HG02623 (cell line): Measurements from ENCODE around the gene MRNIP.

Experiments used
- ATAC-seq: cut with Tn5 transposase; IDR thresholded peaks from one replicate; pipeline ENCODE4 v1.9.1; 2021; ENCODE audit warnings: moderate library complexity; ENCODE audit not compliant: unreplicated experiment

The MRNIP gene

DNA sequence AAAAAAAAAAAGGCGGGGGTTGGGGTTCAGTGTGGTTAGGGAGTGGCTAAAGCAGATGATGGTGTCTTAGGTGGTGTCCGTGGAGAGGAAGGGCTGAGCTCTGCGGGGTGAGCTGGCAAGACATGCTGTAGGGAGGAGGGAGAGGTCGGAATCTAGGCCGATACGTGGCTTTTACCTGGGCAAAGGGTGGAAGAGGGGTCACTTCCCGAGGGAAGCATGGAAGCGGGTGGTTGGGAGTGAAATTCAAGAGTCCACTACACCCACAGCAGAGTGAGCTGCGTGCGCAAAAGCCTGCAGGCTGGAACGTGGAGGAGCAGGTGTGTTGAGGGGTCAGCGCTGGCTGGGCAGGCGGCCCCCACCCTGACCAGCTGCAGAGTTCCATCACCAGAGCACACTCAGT is 31.3 kb upstream of the MRNIP start:
- no peak for ATAC-seq

DNA sequence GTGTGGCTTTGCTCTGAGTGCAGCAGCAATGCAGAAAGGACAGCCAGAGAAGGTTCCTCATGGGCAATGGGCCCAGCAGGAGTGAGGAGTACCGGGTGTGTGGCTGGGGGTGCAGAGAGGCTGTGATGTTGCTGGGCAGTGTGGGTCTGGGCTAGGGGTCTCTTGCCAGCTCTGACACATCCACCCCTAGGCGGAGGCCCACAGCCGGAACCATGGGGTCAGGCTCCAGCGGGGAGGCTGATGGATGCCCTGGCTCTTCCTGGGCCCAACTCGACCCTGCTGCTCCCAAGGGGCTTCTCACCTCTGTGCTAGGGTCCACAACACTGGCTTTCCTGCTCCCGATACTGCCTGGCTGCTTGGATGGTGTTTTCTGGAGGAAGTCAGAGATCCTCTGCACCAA is 29.2 kb upstream of the MRNIP start:
- ATAC-seq = no peak

DNA sequence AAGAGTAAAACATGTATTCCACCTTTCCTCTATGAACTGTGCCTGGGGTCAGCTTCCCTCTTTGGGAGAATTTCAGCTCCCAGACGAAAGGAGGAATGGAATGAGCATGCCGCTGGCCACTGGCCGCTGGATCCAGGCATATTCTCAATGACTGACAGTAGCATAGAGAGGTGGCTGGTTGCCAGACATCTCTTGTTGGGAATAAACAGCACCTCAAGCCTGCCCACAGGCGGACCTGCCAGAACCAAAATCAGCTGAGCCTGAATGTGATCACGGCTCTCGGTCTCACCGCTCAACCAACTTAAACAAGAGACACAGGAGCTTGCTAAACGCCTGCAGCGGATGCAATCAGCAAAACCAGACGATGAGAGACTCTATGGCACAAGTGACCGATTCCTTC is 28.5 kb upstream of the MRNIP start:
- no peak for ATAC-seq

DNA sequence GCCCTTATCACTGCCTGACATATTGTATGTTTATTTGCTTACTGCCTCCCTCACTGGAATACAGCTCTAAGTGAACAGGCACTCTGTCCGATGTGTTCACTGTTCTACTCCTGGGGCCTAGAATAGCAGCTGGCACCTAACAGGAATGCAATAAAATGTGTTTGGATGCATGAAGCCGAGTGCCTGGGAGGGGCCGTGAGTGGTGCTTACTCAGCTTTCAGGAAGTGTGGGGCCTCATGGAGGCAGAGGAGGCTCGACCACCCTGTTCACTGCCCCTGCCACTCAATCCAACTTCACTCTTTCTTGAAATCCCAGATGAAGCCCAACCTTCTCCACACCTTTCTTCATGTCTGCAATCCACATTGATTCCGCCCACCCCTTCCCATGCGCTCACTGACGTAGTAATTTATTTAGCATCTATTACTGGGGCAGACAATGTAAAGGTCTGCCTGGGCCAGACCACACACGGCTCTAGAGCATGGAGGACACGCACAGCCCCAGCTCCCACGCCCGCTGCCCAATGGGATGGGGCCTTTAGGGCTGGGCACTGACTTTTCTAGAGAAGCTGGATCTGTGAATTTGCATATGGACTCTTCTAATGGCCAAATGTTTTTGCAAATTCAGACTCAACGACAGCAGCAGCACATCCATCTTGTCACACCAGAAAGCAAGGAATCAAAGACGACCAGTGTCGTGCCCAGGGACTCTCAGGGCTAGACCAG is 27.7 kb upstream of the MRNIP start:
- ATAC-seq = no peak

DNA sequence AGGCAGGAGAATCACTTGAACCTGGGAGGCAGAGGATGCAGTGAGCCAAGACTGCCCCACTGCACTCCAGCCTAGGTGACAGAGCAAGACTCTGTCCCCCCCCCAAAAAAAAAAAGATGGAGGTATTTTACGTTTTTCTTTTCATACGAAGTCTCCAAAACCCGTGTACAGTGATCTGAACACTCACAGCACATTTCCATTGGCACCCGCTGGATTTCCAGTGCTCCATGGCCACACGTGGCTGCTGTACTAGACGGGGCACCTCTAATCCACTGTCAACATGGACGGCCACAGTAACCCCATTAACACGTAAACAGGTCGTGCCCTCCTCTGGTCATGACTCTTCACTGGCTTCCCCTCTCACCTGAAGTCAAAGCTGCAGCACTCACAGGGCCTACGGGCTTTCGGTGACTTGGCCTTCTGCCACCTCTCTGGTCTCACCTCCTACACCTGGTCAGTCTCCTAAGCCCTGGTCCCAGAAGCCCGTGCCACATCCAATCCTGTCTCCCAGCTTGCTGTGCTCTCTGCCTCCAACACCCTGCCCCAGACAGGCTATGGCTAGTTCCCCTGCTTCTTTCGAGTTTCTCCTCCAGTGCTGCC is 27.0 kb upstream of the MRNIP start:
- ATAC-seq = no peak

DNA sequence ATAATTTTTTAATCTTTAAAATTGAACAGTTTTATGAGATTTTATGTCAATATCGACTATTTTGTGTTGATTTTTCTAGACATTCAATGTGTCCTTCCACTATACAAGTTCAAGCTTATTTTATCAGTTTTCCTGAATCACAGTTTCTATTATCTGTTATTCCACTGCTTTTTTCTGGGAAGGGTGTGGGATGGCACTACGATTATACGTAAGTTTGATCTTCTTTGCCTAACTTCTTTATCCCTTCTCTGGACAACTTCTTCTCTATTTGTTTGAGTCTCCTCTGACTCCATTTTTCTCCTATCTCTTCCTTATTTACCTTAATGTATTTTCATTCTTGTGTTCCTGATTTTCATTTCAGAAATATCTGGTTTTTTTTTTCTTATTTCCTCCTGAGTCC is 24.5 kb upstream of the MRNIP start:
- no peak for ATAC-seq

DNA sequence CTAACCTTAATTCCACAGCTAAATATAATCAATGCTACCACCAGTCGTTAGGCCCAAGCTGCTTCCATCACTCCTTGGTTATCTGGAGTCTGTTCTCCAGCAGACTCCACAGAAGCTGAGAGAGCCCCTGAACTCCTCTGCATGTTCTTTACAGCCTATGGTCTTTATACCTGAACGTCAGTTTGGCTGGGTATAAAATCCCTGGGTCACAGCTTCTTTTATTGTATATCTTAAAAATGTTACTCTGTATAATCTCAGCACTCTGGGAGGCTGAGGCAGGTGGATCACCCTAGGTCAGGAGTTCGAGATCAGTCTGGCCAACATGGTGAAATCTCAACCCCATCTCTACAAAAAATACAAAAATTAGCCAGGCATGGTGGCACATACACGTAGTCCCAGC is 23.7 kb upstream of the MRNIP start:
- ATAC-seq = no peak

DNA sequence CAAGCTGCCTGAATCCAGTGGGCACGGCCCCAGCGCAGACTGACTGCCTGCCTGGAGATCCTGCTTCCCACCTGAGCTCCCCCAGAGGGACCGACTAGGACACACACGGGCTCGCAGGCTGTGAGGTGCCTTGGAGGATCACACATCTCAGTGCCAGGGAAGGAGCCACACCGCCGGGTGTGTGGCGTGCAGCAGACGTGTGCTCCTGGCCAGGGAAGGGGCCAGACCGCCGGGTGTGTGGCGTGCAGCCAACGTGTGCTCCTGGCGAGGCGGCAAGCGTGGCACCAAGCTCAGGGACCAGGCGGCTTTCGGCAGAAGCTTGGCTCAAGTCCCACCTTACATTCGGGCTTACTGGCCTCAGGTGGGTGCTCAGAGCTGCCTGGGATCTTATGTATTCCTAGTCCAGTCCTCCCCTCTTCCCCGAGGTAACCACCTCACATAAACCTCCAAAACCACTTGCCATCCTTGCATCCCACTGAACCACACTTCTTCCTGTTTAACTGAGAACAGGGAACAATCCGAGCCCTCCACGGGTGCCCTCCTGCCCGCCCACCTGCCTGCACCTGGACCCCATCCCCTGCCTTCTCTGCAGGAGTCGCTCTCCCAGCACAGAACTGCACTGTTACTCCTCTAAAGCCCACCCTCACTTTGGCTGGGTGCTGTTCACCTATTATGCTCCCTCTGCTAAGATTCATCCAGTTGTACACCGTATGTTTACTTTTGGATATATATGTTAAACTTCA is 22.4 kb upstream of the MRNIP start:
- no peak for ATAC-seq

DNA sequence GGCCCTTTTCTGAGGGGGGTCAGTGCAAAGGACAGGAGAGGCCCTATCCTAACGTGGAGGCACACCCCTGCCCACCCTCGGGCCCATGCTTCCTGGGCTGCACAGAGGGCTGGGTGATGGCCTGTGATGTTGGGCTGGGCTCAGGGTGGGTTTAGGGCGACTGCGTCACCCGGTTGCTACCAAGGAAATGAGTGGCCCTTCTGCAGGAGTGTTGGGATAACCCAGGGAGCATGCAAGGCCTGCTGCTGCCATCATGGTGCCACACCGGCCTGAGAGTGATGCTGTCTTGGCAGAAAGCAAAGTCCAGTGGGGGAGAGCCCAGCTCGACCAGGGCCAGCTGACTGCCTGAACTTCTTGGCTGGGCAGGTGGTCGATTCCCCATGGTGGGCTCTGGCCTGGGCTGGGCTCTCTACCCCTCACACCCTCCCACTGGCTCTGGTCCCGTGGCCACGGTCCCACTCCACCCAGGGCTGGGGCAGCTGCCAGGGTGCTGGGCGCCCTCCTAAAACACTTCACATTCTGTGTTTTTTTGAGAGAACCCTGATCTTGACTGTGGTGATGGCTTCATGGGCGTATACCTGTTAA is 21.5 kb upstream of the MRNIP start:
- no peak for ATAC-seq

DNA sequence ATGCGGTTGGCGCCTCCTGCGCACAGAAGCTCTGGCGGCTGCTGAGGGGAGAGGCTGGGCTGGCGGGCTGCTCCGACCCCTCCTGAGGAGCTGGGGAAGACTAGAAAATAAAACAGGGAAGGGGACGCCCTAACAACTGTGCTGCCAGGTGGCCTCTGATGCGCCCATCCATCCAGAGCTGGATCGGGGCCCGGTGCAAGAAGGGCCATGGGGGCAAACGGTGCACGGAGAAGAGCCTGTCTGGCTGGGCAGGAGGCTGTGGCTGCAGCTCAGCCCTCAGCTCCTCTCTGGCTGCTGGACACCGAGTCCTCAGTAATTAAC is 21.0 kb upstream of the MRNIP start:
- no peak for ATAC-seq

DNA sequence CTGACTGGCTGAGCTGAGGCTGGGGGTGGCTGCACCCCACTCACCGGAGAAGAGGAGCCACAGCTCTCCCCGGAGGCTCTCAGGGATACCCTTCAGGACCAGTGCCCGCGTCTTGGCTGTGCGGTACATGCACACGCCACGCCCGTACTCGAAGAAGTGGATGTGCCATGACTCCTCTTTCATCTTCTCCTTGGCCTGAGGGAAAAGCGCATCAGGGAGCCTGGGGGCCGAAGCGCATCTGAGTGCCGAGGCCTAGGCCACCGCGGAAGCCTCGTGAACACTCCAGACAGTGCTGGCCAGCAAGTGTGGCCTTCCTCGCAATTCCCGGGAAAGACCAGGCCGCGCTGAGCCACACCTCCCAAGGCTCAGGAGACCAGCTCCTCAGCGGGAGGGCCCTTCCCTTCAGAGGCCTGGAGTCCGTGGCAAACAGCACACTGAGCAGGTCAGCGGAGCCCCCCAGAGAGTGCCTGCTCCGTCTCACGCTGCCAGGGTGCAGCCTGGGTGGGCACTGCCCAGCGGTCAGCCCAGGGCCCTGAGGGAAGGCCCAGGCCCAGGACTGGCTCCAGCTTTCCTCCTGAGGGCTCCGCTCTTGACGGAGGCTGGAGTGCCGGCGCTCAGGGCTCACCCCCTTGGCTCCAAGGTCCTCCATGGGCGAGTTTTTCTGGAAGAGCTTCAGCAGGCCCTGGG is 20.5 kb upstream of the MRNIP start:
- ATAC-seq = no peak

DNA sequence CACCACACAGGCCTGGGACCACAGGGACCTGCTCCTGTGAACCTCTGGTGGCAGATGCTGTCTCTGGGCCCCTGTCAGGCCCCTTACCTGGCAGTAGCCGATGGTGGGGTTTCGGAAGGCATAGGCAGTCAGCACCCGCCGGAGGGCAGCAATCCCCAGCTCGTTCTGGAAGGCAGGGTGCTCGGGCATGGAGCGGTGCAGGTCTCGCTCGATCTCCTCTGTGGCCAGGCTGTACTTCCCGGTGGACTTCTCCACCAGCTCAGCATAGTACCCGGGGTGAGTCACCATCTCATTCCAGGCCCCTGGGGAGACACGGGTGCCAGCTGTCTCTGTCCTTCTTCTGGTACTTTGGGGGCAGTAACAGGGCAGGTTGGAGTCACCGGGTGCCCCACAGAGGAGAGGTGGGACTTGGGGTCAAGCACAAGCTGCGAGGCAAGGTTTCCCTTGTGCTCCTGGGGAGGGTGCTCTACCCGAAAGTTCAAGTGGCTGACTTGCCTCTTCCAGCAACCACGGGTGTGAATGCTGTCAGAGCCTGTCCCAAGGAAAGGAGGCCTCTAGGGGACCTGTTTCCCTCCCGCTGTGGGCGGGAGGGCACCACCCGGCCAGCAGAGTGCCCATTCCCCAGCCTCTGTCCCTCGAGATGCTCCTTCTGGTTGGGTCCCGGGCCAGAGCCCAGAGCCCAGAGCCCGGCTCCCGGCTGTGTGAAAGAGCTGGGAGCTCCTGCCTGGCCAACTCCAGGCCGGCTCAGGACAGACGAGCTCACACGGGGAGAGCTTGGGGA is 19.8 kb upstream of the MRNIP start:
- ATAC-seq = no peak

DNA sequence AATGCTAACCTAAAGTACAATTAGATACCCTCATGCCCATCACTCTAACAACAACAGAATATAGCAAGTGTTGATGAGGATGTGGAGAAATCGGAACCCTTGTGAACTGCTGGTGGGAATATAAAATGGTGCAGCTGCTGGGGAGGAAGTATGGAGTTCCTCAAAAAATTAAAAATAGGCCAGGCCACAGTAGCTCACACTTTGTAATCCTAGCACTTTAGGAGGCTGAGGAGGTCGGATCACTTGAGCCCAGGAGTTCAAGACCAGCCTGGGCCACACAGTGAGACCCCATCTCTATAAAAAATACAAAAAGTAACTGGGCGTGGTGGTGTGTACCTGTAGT is 18.0 kb upstream of the MRNIP start:
- no peak for ATAC-seq

DNA sequence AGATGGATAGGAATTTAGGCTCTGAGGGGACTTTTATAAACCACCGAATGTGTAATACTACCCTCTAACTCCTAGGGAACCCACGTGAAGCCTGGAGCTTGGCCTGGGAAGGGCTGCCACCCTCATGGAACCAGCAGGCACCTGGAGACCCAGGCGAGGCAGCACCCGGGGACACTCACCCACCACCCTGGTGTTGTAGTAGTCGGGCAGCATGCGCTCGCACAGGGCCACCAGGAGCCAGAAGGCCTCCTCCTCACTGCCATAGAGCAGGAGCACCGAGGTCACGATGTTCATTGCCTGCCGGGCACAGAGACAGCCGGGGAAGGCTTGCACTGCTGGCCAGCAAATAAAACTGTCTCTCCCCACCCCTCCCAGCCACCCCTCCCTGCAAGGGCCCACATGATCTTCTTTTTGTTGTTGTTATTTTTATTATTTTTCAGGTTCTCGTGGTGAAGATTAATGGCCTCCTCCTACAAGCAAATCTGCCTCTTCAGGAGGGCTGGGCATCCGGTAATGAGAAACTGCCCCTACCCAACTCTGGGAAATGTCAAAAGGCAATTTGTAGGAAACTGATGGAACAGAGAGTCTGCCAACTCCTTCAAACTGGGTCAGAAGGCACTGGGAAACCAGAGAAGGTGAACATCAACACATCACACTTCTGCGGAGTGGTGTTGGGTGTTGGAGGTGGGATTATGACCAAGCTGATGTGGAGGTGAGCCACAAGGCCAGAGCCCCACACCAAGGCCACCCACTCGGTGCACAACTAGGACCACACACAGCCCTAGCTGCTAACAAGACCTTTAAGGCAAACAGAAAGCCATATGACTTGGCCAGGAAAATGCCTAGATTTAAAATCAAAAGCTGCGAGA is 17.4 kb upstream of the MRNIP start:
- ATAC-seq = no peak

DNA sequence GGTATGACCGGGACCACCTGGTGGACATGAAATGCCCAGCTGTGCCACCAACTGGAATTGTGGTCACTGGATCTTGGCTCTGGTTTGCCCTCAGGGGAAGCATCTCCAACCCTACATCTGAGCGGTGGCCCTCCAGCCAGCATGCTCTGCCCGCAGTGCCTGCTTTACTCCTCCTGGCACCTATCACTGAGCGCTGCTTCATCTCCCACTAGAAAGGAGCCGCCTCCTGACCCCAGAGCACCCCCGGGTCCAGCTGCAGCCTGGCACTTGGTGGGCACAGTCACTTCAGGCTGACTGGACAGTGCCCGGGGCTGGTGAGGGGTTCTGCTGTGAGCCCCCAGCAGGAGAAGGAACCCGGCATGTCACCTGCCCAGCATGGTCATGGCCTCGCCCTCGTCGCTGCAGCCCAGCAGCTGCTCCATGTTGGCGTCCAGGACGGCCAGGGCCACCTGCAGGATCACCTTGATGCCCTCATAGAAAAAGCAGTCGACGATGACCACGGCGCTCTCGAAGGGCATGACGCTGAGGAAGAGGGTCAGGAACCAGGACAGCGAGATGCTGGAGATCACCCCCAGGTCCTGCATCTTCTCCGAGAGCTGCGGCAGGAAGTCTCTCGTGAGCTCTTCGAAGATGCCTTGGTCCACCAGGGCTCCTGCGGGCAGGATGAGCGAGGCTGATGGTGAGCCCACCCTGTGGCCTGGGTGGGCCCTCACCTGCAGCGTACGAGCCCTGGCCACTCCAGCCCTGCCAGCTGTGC is 16.1 kb upstream of the MRNIP start:
- ATAC-seq = no peak

DNA sequence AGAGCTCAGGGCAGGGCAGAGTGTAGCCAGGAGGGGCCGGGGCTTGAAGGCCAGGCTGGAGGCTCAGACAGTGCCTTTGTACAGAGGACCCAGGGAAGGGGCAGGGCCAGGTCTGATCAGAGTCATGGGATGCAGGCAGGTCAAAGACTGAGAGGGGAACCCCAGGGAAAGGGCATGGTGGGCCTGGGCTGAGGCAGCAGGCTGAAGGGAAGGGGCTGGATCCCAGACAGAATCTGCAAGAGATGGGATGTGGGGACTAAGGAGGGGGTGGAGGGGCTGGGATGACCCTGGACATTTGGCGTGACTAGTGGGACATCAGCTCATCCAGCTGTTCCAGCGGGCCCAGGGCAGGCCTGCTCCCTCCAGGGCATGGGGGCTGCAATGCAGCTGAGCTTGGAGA is 15.5 kb upstream of the MRNIP start:
- no peak for ATAC-seq

DNA sequence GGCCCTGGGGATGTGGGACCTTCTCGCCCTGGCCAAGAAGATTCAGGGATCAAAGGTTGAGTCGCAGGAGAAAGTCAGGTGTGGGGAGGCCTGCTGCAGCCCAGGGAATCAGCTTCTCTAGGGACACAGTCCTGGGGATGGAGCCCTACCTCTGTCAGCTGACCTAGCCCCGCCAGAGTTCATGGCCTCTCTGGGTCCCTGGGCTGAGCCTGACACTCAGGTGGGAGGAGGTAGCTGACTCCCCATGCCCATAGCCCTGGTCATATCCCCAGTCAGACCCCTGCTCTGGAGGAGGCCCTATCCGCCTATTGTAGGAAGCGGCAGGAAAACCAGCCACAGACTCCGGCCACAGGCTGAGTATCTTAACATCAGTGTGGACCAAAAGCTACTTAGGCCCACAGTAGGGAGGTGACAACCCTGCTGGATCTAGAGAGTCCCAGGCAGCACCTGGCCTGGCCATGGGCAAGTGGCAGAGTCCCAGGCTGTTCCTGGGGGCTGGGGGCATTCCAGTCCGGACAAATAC is 15.0 kb upstream of the MRNIP start:
- ATAC-seq = no peak

DNA sequence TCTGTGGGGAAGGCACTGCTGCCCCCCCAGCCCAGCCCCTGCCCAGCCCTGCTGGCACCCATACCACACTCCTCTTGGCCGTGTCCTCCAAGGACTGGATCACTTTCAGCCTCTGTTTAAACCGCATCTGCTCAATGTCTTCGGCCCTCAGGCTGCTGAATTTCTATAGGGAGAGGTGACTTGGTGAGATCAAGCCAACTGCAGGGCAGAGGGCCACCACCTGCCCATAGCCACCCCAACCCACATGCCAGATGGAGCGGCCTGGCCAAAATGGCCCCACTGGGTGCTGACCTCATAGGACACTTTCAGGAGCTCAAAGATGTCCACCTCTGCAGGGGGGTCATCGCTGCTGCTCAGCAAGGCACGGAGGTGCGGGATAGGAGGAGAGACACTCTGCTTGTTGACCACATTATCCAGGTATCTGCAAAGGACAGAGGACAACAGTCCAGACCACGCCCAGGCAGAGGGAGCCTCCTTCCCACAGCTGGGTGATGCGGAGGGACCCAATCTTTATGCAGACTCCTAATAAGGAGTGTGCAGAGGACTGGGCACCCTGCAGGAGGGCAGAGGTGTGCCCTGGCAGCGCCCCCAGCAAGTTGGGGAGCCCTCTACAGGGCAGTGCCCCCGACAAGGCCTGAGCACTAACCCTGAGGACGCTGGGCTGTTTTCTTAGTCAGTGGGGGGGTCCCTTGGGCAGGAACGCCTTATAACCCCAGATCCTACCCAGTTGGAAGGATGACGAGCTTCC is 14.4 kb upstream of the MRNIP start:
- no peak for ATAC-seq
